Measurements from ENCODE around the gene SLC6A18.
"Not testable (repeated sequence)": the region's sequence is repeated elsewhere in the genome, so short reads cannot be mapped to it uniquely, and the experiment has no call there.

SLC6A18 gene

DNA sequence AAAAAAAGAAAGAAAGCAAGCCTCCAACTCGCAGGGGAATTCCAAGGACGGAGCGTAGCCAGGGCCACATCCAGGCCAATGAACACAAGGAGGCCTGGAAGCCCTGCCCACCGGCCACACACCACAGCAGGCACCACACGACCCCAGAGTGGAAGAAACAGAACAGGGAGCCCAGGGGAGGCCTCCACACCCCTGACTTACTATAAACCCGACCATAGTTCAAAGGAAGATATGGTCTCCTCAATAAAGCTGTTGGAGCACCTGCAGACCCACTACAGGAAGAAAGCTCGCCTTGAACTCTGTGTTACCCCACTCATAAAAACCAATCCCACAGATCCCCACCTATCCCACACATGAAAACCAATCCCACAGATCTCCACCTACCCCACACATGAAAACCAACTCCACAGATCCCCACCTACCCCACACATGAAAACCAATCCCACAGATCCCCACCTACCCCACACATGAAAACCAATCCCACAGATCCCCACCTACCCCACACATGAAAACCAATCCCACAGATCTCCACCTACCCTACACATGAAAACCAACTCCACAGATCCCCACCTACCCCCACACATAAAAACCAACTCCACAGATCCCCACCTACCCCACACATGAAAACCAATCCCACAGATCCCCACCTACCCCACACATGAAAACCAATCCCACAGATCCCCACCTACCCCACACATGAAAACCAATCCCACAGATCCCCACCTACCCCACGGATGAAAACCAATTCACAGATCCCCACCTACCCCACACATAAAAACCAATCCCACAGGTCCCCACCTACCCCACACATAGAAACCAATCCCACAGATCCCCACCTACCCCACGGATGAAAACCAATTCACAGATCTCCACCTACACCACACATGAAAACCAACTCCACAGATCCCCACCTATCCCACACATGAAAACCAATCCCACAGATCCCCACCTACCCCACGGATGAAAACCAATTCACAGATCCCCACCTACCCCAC lies 50.5 kb downstream of the SLC6A18 start:
- DNase-seq (ENCODE audit: low read depth in 2 of 2): not testable (repeated sequence)

DNA sequence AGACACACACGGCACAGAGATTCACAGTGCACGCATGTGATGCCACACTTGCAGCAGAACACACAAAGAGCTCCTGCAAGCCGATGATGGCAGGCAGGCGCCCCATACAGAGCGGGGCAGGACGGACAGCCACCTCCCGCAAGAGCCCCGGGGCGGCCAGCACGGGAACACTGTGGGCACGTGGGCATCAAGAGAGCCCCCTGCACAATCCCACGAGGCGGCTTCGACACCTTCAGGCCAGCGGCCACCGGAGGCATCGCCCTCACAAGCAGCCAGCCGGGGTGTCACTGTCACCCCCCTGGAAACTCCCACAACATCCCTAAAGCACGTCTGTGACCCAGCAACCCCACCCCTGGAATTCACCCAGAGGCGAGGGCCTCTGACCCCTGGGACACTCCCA lies 51.7 kb downstream of the SLC6A18 start:
- DNase-seq (ENCODE audit: low read depth in 2 of 2): no peak

DNA sequence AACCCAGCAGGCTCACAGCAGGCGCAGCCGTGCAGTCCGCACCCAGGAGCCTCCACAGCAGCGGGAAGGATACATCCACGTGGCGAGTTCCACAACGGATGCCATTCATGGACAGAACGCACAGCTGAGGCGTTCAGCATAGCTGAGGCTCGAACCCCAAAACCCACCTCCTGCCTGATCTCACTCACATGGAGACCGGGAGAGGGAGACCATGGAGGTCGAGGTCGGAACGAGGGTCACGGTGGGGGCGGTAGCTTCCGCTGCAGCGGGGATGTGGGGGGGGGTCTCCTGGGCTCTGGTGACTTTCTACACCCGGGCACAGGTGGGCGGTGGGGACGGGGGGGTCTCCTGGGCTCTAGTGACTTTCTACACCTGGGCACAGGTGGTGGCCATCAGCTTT lies 52.1 kb downstream of the SLC6A18 start:
- no peak for DNase-seq (ENCODE audit: low read depth in 2 of 2)

DNA sequence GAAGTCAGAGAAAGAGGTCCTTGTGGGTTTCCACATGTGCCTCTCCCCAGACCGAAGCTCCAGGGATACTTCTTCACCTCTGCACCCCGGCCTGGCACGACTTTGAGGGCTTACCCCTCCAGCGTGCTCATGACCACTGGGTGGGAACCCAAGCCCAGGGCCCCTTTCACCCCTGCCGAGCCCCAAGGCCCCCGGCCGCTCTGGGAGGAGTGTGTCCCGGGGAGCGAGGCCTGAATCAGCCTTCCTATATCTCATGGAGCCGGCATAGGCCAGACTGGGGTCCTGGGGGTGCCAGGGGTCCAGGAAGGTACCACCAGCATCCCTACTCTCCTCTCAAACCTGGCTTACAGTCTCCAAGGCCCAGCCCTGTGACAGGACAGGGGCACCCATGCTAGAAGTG lies 52.6 kb downstream of the SLC6A18 start:
- DNase-seq (ENCODE audit: low read depth in 2 of 2): no peak

DNA sequence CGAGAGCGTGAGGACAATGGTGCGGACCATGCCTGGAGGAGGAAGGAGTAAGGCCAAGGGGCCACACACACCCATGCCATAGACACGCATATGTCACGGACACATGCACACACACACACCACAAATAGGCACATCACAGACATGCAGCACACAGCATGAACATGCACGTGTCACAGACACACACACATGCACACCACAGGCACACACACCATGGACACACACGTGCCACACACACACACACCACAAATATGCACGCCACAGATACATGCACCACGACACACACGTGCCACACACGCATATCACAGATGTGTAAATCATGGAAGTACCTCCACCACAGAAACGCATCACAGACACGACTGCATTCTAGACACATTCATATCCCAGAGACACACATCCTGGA lies 53.0 kb downstream of the SLC6A18 start:
- no peak for DNase-seq (ENCODE audit: low read depth in 2 of 2)

DNA sequence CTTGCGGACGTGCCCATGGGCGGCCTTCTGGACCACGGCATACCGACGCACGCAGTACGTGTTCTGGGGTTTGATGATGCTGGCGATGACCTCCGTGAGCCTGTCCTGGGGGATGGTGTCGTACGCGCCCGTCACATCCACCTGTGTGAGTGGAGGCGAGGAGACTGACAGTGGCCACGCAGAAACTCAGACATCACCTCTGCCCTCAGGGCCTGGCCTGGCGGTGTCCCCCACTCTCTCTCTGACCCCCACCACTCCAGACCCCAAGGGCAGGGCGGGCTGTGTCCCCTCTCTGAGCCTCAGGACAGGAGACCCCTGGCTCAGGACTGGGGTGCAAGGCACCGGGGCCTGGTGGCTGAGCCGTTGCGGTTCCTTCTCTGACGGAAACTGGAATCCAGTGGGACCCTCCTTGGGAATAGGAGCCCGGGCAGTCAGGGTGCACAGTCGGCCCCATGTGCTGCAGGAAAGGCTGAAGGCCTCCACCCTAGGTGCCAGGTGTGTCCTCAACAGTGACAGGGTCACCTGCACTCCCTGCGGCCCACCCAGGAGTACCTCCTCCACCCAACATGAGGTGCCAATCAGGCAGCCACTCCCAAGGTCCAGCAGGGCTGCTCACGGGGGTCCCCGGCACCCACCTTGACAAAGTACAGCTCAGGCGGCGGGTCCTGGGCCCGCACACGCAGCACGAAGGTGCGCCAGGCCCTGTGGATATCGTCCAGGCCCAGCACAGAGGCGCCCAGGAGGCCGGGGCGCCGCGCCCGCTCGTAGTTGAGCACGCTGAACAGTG lies 53.7 kb downstream of the SLC6A18 start:
- no peak for DNase-seq (ENCODE audit: low read depth in 2 of 2)

DNA sequence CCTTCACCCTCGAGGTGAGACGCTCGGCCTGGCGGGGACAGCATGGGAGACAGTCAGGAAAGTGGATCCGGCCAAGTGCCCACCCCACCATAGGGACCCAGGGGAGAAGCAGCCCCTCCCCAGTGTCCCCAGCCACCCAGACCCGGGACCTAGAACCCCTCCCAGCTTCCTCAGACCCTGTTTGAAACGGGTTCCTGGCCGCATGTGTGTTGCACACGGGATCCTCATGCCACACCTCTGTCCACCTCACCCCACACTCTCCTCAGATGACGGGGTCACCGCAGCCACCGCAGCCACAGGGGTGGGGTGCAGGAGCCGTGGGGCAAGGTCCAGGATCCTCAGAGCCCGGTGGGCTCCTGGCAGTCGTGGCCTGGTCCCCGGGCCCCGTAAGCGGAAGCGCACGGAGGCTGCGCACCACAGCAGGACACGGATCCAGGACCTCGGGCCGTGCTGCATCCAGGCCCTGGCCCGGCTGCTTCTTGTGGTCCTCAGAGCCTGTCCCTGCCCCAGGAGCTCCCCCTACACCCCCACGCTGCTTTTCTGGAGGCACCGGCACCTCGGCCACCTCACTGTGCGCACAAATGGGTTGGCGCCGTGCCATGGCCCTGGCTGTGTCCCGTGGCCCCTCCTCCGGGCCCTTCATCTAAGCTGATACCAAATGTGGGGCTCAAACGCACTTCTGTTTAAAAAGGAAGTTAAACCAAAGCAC lies 54.4 kb downstream of the SLC6A18 start:
- no peak for DNase-seq (ENCODE audit: low read depth in 2 of 2)

DNA sequence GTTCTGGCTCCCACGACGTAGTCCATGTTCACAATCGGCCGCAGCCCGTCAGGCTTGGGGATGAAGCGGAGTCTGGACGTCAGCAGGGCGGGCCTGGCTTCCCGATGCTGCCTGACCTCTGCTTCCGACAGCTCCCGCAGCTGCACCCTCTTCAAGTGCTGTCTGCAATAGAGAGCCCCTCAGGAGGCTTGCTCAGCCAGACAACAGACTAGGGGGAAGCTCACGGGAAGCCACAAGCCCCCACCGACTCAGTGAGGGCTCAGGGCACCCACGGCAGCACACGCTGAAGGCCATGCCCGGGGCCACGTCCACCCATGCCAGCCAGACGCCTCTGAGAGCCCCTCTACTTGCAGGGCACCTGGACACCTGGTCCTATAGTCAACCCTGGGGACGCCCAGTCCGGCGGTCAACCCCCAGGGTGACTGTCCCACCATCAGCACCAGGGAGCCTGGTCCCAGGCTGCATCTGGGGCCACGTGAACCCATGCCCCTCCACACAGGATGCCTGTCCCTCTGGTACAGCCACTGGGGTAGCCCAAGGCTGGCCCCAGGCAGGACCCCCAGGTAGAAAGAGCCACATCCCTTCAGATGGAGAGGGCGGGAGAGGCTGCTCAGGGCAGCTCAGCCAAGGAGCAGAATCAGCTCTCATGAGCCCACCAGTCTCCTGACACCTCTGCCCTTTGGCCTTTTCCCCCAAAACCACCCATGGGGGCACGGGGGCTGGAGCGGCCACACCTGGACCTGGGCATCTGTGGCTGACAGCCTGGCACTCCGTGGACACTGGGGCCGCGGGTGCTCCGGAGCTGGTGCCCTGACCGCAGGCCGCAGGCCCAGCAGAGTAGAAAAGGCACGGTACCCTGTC lies 55.2 kb downstream of the SLC6A18 start:
- DNase-seq (ENCODE audit: low read depth in 2 of 2): no peak

DNA sequence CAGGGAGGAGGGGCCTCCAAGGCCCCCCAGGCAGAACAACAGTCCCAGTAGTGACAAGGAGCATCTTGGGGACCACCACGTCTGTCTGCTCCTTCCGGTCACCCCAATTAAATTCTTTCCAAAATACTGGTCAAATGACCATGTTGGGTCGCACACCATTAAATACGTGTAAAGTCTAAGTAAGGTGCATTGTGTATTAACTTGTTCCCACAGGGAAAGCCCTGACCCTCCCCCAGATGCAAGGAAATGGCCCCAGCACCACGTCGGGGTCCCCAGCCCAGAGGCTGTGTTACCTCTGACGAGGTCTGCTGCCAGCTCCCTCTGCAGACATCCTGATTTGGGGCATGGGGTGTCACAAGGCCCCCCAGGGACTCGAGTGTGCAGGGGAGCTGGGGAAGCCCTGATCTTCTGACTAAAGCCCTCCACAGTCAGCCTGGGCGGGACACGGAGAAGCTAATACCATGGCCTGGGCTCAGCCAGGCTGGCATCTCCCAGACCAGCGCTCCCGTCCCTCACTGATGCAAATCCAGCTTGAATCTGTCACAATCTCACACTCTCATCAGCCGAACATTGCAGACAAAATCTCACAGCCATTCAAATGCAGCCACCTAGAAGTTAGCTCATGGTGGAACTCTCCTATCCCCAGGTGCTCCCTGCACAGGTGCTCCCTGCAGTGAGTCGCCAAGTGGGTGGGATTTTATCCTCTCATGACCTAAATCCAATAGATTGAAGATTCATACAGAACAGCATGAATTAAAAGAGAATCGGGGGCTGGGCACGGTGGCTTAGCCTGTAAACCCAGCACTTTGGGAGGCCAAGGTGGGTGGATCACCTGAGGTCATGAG lies 56.1 kb downstream of the SLC6A18 start:
- DNase-seq (ENCODE audit: low read depth in 2 of 2): no peak

DNA sequence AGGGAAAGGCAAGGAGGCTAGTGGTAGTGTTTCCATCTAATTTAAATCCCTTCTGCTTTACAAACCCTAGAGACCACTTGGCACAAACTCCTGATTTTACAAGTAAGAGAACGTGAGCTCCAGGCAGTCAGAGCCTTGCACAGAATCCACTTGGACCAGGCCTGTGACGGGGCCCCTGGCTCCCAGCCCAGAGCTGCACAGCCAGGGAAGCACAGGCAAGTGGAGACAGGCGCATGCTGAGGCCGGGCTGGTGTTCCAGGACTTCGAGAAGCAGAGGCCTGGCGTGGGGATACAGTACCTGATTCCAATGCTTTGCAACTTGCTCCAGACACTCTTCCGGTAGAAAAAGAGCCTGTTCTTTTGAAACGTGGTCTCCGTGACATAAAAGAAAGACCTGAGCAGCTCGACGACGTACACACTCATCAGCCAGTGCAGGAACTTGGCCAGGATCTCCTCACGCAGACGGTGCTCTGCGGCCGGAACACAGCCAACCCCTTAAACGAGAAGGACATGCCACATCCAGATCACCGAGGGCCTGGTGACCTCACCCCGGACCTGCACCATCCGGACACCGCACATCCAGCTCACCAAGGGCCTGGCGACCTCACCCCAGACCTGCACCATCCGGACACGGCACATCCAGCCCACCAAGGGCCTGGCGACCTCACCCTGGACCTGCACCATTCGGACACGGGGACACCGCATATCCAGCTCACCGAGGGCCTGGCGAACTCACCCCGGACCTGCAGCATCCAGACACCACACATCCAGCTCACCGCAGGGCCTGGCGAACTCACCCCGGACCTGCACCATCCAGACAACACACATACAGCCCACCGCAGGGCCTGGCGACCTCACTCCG lies 57.2 kb downstream of the SLC6A18 start:
- DNase-seq (ENCODE audit: low read depth in 2 of 2): no peak

DNA sequence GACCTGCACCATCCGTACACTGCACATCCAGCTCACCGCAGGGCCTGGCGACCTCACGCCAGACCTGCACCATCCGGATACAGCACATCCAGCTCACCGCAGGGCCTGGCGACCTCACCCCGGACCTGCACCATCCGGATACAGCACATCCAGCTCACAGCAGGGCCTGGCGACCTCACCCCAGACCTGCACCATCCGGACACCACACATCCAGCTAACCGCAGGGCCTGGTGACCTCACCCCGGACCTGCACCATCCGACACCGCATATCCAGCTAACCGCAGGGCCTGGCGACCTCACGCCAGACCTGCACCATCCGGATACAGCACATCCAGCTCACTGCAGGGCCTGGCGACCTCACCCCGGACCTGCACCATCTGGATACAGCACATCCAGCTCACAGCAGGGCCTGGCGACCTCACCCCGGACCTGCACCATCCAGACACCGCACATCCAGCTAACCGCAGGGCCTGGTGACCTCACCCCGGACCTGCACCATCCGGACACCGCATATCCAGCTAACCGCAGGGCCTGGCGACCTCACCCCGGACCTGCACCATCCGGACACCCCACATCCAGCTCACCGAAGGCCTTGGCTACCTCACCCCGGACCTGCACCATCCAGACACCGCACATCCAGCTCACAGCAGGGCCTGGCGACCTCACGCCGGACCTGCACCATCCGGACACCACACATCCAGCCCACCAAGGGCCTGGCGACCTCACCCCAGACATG lies 58.0 kb downstream of the SLC6A18 start:
- not testable (repeated sequence) for DNase-seq (ENCODE audit: low read depth in 2 of 2)

DNA sequence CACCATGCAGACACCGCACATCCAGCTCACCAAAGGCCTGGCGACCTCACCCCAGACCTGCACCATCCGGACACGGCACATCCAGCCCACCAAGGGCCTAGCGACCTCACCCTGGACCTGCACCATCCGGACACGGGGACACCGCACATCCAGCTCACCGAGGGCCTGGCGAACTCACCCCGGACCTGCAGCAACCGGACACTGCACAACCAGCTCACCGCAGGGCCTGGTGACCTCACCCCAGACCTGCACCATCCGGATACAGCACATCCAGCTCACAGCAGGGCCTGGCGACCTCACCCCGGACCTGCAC lies 58.5 kb downstream of the SLC6A18 start:
- not testable (repeated sequence) for DNase-seq (ENCODE audit: low read depth in 2 of 2)

DNA sequence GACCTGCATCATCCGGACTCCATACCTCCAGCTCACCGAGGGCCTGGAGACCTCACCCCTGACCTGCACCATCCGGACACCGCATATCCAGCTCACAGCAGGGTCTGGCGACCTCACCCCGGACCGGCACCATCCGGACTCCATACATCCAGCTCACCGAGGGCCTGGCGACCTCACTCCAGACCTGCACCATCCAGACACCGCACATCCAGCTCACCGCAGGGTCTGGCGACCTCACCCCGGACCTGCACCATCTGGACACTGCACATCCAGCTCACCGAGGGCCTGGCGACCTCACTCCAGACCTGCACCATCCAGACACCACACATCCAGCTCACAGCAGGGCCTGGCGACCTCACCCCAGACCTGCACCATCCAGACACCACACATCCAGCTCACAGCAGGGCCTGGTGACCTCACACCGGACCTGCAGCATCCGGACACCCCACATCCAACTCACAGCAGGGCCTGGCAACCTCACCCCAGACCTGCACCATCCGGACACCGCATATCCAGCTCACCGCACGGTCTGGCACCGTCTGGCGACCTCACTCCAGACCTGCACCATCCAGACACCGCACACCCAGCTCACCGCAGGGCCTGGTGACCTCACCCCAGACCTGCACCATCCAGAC lies 59.3 kb downstream of the SLC6A18 start:
- not testable (repeated sequence) for DNase-seq (ENCODE audit: low read depth in 2 of 2)

DNA sequence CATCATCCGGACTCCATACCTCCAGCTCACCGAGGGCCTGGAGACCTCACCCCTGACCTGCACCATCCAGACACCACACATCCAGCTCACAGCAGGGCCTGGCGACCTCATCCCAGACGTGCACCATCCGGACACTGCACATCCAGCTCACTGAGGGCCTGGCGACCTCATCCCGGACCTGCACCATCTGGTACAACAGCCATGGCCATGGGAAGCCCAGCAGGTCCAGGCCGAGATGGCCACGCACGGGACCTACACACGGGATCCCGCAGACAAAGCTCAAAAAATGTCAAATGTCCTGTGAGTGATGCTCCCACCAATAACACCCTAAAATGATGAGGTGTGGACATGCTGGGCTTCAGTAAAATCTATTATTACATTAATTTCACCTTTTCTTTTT lies 60.0 kb downstream of the SLC6A18 start:
- DNase-seq (ENCODE audit: low read depth in 2 of 2): no peak

DNA sequence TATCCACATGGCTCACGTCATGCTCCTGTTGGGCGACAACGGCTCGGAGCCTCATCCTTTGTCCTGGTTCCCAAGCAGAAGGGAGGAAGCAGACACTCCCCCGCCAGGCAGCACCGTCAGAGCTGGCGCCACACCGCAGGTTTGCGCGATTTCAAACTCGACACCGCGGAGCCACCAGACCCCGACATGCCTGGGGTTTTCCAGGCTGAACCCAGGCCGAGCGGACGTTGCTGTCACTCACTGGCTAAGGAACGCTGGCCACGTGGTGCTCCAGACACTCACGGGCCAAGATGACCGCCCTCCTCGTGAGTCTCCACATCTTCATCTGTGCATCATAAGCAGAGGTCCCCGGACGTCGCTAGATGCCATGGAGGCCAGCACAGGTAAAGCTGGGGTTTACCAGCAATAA lies 60.7 kb downstream of the SLC6A18 start:
- no peak for DNase-seq (ENCODE audit: low read depth in 2 of 2)

DNA sequence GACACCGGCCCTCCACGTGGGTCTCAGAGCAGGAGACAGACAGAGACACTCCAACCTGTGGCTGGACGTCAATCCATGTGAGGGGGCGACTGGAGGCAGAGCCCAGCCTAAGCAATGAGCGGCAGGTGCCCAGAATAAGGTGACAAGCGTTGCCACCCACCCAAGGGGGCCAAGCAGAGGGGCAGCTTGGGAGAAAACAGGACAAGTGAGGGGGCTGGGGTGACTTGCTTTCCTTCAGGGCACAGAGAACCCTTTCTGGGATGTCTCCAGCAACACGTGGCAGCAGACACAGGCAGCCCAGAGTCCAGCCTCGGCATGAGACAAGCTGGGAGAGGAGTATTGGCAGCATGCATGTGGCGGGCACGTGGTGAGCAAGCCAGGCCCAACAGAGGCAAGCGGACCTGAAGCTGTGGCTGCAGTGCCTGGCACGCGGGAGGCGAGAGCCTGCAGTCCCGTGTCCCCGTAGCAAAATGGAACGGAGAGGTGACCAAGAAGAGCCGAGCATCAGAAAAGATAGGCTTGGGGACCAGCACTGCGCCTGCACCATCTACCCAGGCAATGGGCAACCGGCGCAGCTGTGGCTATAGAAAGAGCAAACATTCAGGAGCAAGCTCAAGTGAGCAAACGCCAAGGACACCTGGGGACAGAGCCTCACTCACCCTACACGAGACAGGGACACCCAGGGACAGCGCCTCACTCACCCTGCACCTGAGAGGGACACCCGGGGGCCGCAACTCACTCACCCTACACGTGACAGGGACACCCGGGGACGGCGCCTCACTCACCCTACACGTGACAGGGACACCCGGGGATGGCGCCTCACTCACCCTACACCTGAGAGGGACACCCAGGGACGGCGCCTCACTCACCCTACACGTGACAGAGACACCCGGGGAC lies 63.5 kb downstream of the SLC6A18 start:
- no peak for DNase-seq (ENCODE audit: low read depth in 2 of 2)

DNA sequence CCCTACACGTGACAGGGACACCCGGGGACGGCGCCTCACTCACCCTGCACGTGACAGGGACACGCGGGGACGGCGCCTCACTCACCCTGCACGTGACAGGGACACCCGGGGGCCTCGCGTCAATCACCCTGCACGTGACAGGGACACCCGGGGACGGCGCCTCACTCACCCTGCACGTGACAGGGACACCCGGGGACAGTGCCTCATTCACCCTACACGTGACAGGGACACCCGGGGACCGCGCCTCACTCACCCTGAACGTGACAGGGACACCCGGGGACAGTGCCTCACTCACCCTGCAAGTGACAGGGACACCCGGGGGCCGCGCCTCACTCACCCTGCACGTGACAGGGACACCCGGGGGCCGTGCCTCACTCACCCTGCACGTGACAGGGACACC lies 64.4 kb downstream of the SLC6A18 start:
- not testable (repeated sequence) for DNase-seq (ENCODE audit: low read depth in 2 of 2)

Measured in activated CD8-positive, alpha-beta memory T cell treated with anti-CD3 and anti-CD28 coated beads for 4 hours (primary cell).